Panc1 (cell line): ENCODE data around the gene ANO6. TPM values are rescaled to one million over a fixed set of nuclear protein-coding genes. Genes with fewer than 3 reads are reported as not detected.

ENCODE experiments used
- ATAC-seq: fragments of 200-7000 bp; cut with Tn5 transposase; 2 replicates; pipeline ENCODE4 v1.9.1; 2020; ENCODE audit warnings: mild to moderate bottlenecking, moderate library complexity
- BruUV-seq: library from RNA; stranded (reverse); fragments of 400-500 nt; replicated peaks from 2 replicates; lab custom pipeline; 2021; lab: Mats Ljungman, UMichigan
- CTCF ChIA-PET: fragments of 300-600 bp; sonication (Branson Sonifier 250); formaldehyde crosslinking; loops from one replicate; lab custom pipeline; 2022; ENCODE audit warnings: antibody characterized with exemption; lab: Charles Lee
- POLR2A ChIA-PET: fragments of 300-600 bp; sonication (Branson Sonifier 250); formaldehyde crosslinking; loops from one replicate; lab custom pipeline; 2022; ENCODE audit warnings: antibody characterized with exemption; lab: Charles Lee
- DNase-seq: peaks from one replicate; pipeline ENCODE4 v3.0.0-alpha.2; 2010; ENCODE audit warnings: low read depth, low spot score
- H3K27ac ChIP-seq: 2 replicates; pipeline ENCODE4 v1.5.1; 2011; ENCODE audit warnings: mild to moderate bottlenecking, low read length, inconsistent platforms
- H3K27me3 ChIP-seq: fragments of 200-500 bp; sonication (Bioruptor generic); 2 replicates; pipeline ENCODE4 v1.6.0; 2014; ENCODE audit warnings: low read length, inconsistent platforms; ENCODE audit not compliant: control insufficient read depth, insufficient read depth
- H3K36me3 ChIP-seq: fragments of 200-500 bp; sonication (Bioruptor generic); 2 replicates; pipeline ENCODE4 v1.5.1; 2014; ENCODE audit warnings: inconsistent platforms, mild to moderate bottlenecking, low read length, moderate library complexity; ENCODE audit not compliant: control insufficient read depth, insufficient read depth
- H3K4me1 ChIP-seq: 2 replicates; pipeline ENCODE4 v1.5.1; 2011; ENCODE audit warnings: inconsistent platforms, mild to moderate bottlenecking, low read length, moderate library complexity; ENCODE audit not compliant: control insufficient read depth, insufficient read depth
- H3K4me3 ChIP-seq, 2 experiments: 2 replicates each; pipeline ENCODE4 v1.5.1; 2011 to 2012; ENCODE audit warnings: low read depth in 2 of 2, low read length in 2 of 2, mild to moderate bottlenecking in 2 of 2, inconsistent platforms in 1 of 2, moderate library complexity in 1 of 2
- H3K9me3 ChIP-seq: fragments of 200-500 bp; sonication (Bioruptor generic); 2 replicates; pipeline ENCODE4 v1.5.1; 2014; ENCODE audit warnings: low read depth, mild to moderate bottlenecking, inconsistent platforms, low read length, moderate library complexity; ENCODE audit not compliant: control insufficient read depth, insufficient read depth
- CTCF ChIP-seq: fragments of 450-650 bp; IDR thresholded peaks from 2 replicates; pipeline ENCODE4 v1.5.1; 2017; ENCODE audit warnings: mild to moderate bottlenecking
- POLR2AphosphoS5 ChIP-seq: IDR thresholded peaks from 2 replicates; pipeline ENCODE4 v1.6.1; 2012; ENCODE audit warnings: mild to moderate bottlenecking, low read depth, low read length, moderate library complexity
- REST ChIP-seq, 2 experiments: IDR thresholded peaks; 2 replicates each; pipeline ENCODE4 v1.6.1; 2011 to 2012; ENCODE audit warnings: low read depth in 2 of 2, control low read depth in 1 of 2, low read length in 1 of 2, mild to moderate bottlenecking in 1 of 2, moderate library complexity in 1 of 2; ENCODE audit not compliant: insufficient read depth in 1 of 2
- SIN3A ChIP-seq: IDR thresholded peaks from 2 replicates; pipeline ENCODE4 v1.6.1; 2012; ENCODE audit warnings: low read depth, mild to moderate bottlenecking, low read length, moderate library complexity, borderline replicate concordance; ENCODE audit not compliant: insufficient read depth
- TCF7L2 ChIP-seq: IDR thresholded peaks from 2 replicates; pipeline ENCODE4 v1.6.1; 2011; ENCODE audit warnings: mild to moderate bottlenecking, low read depth, low read length, inconsistent platforms
- in situ Hi-C: cut with HindIII; loops from 2 replicates; pipeline ENCODE4 v1.10.0; 2016; ENCODE audit warnings: low sequenced_read_pairs, low pct_unique_long_range_greater_than_20kb
- intact Hi-C: fragments of 100-400 bp; cut with micrococcal nuclease; formaldehyde crosslinking; loops from one replicate; pipeline ENCODE4 v1.10.0; 2022; ENCODE audit not compliant: unreplicated experiment
- total RNA-seq: library from RNA; stranded (reverse); gene quantifications from one replicate; pipeline ENCODE4 v1.2.1, GENCODE V29; 2021; ENCODE audit not compliant: unreplicated experiment

Gene ANO6
- total RNA-seq, 1 experiment from 2014 or later: 120 TPM

GRCh38 chr12:45411626-45412025 lies 195.7 kb downstream of the ANO6 start:
- no peaks in the 10 kb centered on the region for H3K9me3 ChIP-seq
- intact Hi-C loops (no loop called here), in situ Hi-C loops (no loop called here)
- no peak overlapping the region for H3K27ac ChIP-seq
- POLR2A ChIA-PET: no interaction called here
- no peaks in the 10 kb centered on the region for H3K4me1 ChIP-seq
- H3K4me3 ChIP-seq: no peak overlapping the region
- no TSS peak for BruUV-seq
- no peak for ATAC-seq
- H3K27me3 ChIP-seq: no peaks in the 10 kb centered on the region
- CTCF ChIA-PET: no interaction called here
- no peak for TF ChIP-seq POLR2AphosphoS5
- TF ChIP-seq CTCF: no peak
- TF ChIP-seq REST (IDR thresholded peaks at IDR 0.05; ENCODE audit: insufficient read depth in 1 of 2, low read depth in 2 of 2, low read length in 1 of 2): no peak
- no peak for TF ChIP-seq SIN3A
- no peak for TF ChIP-seq TCF7L2
- peaks cover 37% of the 10 kb centered on the region for H3K36me3 ChIP-seq
- DNase-seq: no peak

GRCh38 chr12:45415393-45415817 lies 199.5 kb downstream of the ANO6 start:
- DNase-seq (peak; percentile 98), ATAC-seq (peak; percentile 91)
- in situ Hi-C loops (no loop called here), intact Hi-C loops (no loop called here)
- Histone ChIP-seq H3K4me3 (no peak overlapping the region), H3K27ac (no peak overlapping the region), H3K9me3 (no peaks in the 10 kb centered on the region), H3K36me3 (peaks cover 35% of the 10 kb centered on the region), H3K27me3 (no peaks in the 10 kb centered on the region), H3K4me1 (no peaks in the 10 kb centered on the region)
- ChIA-PET CTCF (no interaction called here), POLR2A (no interaction called here)
- BruUV-seq: no TSS peak
- TF ChIP-seq CTCF: no peak
- no peak for TF ChIP-seq REST (IDR thresholded peaks at IDR 0.05; ENCODE audit: insufficient read depth in 1 of 2, low read depth in 2 of 2, low read length in 1 of 2)
- no peak for TF ChIP-seq POLR2AphosphoS5
- TF ChIP-seq TCF7L2: no peak
- no peak for TF ChIP-seq SIN3A
